Heart left ventricle (tissue), 13 donors: ENCODE measurements around the gene EXD1.
"Not testable (repeated sequence)": the region's sequence is repeated elsewhere in the genome, so short reads cannot be mapped to it uniquely, and the experiment has no call there.

Experiments
- CTCF ChIP-seq, 12 donors: fragments of 200-600 bp; sonication (generic) in 4 of 12; IDR thresholded peaks; one replicate each; pipeline versions ENCODE4 v1.5.0 to v1.8.0; 2018 to 2022; ENCODE audit warnings: antibody characterized with exemption in 12 of 12, mild to moderate bottlenecking in 5 of 12
- POLR2A ChIP-seq, 2 donors: fragments of 450-650 bp; IDR thresholded peaks; one replicate each; pipeline ENCODE4 v1.6.1; 2017; ENCODE audit warnings: antibody characterized with exemption in 2 of 2, mild to moderate bottlenecking in 2 of 2, moderate library complexity in 2 of 2
- donor health status: ischemic (EF 13 %, LVEDD 7.1; RV severe dilation, severe dysfunction).
- donor health status: DM: no; HTN: yes; CAD: no.
- donor health status: DM: no; HTN: no; CAD: no.
- donor health status: ischemic (EF 25% LVEDD 6.9; RV normal size, moderate dysfunction).
- donor health status: ischemic (EF 25% LVEDD 5.7; RV mildly dilated, moderate dysfunction).
- donor health status: ischemic (EF 35%, LVEDD 5.7; RV mildly dilated, moderate dysfunction).
- donor health status: nonischemic (EF 11% LVEDD 7.7; RV severe dilation, severe dysfunction).
- donor health status: DM: yes; HTN: yes; CAD: no.
- donor health status: PGD.
- donor health status: ischemic (EF 29% LVEDD 5.4; RV normal size, mild dysfunction).
- donor health status: nonischemic (EF 23%, LVEDD 6.1; RV moderate dilation, normal function).

- TF ChIP-seq CTCF, POLR2A (IDR thresholded peaks at IDR 0.05): not testable (repeated sequence)
Observed at GRCh38 chr15:41135580-41135979, 95.0 kb downstream of the EXD1 start.
